ENCODE measurements around the gene ZNF750.
A peak's percentile ranks its signal among the peaks of the same experiment; 100 is the strongest.

ZNF750 gene

GRCh38 chr17:82839617-82840292 lies at the start of gene ZNF750:
Gene ZNF750, minus strand, starts transcription at chr17:82840022. Its CDS starts 7,568 bp downstream, at chr17:82832454.
- no peak for DNase-seq (ENCODE audit: low spot score)

- DNase-seq (ENCODE audit: low spot score) = no peak
These were observed 49.0 kb upstream of the ZNF750 start for GRCh38 chr17:82888583-82889495.

- DNase-seq (ENCODE audit: low spot score) = no peak
These were observed 47.7 kb upstream of the ZNF750 start for GRCh38 chr17:82887255-82888164.

- DNase-seq (ENCODE audit: low spot score) = no peak
These were observed 45.1 kb upstream of the ZNF750 start for GRCh38 chr17:82884970-82885353.

- DNase-seq (ENCODE audit: low spot score) = no peak
These were observed 44.6 kb upstream of the ZNF750 start for GRCh38 chr17:82884341-82884969.

GRCh38 chr17:82883419-82884031 lies 43.7 kb upstream of the ZNF750 start:
- DNase-seq (ENCODE audit: low spot score) = no peak

- DNase-seq (ENCODE audit: low spot score) = no peak
These were observed 43.0 kb upstream of the ZNF750 start for GRCh38 chr17:82882715-82883418.

GRCh38 chr17:82881900-82882714 lies 42.3 kb upstream of the ZNF750 start:
- no peak for DNase-seq (ENCODE audit: low spot score)

GRCh38 chr17:82881324-82881823 lies 41.6 kb upstream of the ZNF750 start:
- DNase-seq (ENCODE audit: low spot score) = no peak

GRCh38 chr17:82880620-82881323 lies 41.0 kb upstream of the ZNF750 start:
- DNase-seq (ENCODE audit: low spot score) = no peak

- DNase-seq (ENCODE audit: low spot score) = no peak
These were observed 39.4 kb upstream of the ZNF750 start for GRCh38 chr17:82879241-82879640.

GRCh38 chr17:82878527-82878926 lies 38.7 kb upstream of the ZNF750 start:
- no peak for DNase-seq (ENCODE audit: low spot score)

GRCh38 chr17:82876602-82877379 lies 37.0 kb upstream of the ZNF750 start:
- DNase-seq (ENCODE audit: low spot score) = peak; percentile 95

- DNase-seq (ENCODE audit: low spot score) = peak; percentile 41
These were observed 36.3 kb upstream of the ZNF750 start for GRCh38 chr17:82876149-82876548.

GRCh38 chr17:82875407-82875856 lies 35.6 kb upstream of the ZNF750 start:
- DNase-seq (ENCODE audit: low spot score) = no peak

GRCh38 chr17:82874011-82874835 lies 34.4 kb upstream of the ZNF750 start:
- DNase-seq (ENCODE audit: low spot score) = no peak

GRCh38 chr17:82873521-82873920 lies 33.7 kb upstream of the ZNF750 start:
- DNase-seq (ENCODE audit: low spot score) = no peak

All from GM03348 (cell line).